ENCODE results near the gene SRF.
"Not testable (repeated sequence)": the region's sequence is repeated elsewhere in the genome, so short reads cannot be mapped to it uniquely, and the experiment has no call there.

SRF gene

GRCh38 chr6:43125555-43125954 is 45.5 kb upstream of the SRF start:
- Mint-ChIP-seq H3K27me3 (ENCODE audit: low read depth, poor library complexity) (peaks cover 6% of the 10 kb centered on the region), H3K4me1 (peaks cover 59% of the 10 kb centered on the region), H3K36me3 (ENCODE audit: low read depth) (peaks cover 10% of the 10 kb centered on the region), H3K4me3 (no peak overlapping the region), H3K9me3 (no peaks in the 10 kb centered on the region), H3K27ac (peak overlapping the region; percentile 51)
- no peak for TF ChIP-seq CTCF (IDR thresholded peaks at IDR 0.05)
- no peak for DNase-seq

- H3K9me3 Mint-ChIP-seq = no peaks in the 10 kb centered on the region
- H3K27ac Mint-ChIP-seq = peak overlapping the region; percentile 95
- no peak for TF ChIP-seq CTCF (IDR thresholded peaks at IDR 0.05)
- H3K36me3 Mint-ChIP-seq (ENCODE audit: low read depth) = peaks cover 26% of the 10 kb centered on the region
- no peak overlapping the region for H3K4me3 Mint-ChIP-seq
- no peak for DNase-seq
- peaks cover 43% of the 10 kb centered on the region for H3K4me1 Mint-ChIP-seq
- H3K27me3 Mint-ChIP-seq (ENCODE audit: low read depth, poor library complexity) = peaks cover 4% of the 10 kb centered on the region
These were observed 43.9 kb upstream of the SRF start for GRCh38 chr6:43127180-43127579.

DNA sequence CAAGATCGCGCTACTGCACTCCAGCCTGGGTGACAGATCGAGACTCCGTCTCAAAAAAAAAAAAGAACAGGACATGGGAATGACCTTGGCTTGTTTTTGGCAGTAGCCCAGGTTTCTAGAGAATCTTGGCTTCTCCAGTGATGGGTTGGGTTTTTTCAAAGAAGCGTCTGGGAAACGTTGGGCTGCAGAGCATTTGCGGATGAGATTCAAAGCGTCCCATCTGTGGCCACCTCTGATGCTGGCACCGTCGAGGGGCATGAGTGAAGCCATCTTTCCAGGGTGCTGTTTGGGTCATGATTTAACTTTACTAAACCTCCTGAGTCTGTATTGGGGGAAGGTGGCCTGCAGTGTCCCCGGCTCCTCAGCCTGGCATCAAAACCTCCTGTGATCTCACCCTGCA is 43.2 kb upstream of the SRF start:
- peak overlapping the region; percentile 83 for H3K27ac Mint-ChIP-seq
- H3K27me3 Mint-ChIP-seq (ENCODE audit: low read depth, poor library complexity) = peaks cover 4% of the 10 kb centered on the region
- peaks cover 33% of the 10 kb centered on the region for H3K36me3 Mint-ChIP-seq (ENCODE audit: low read depth)
- H3K4me3 Mint-ChIP-seq = no peak overlapping the region
- TF ChIP-seq CTCF (IDR thresholded peaks at IDR 0.05) = no peak
- H3K9me3 Mint-ChIP-seq = no peaks in the 10 kb centered on the region
- no peak for DNase-seq
- peaks cover 38% of the 10 kb centered on the region for H3K4me1 Mint-ChIP-seq

DNA sequence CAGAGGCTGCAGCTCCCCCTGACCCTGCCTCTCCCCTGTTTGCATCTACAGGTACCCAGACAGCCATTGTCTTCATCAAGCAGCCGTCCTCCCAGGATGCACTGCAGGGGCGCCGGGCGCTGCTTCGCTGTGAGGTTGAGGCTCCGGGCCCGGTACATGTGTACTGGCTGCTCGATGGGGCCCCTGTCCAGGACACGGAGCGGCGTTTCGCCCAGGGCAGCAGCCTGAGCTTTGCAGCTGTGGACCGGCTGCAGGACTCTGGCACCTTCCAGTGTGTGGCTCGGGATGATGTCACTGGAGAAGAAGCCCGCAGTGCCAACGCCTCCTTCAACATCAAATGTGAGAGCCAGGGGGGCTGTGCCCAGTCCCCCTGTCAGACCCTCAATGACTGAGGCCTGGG is 42.1 kb upstream of the SRF start:
- Mint-ChIP-seq H3K27me3 (ENCODE audit: low read depth, poor library complexity) (peaks cover 4% of the 10 kb centered on the region), H3K36me3 (ENCODE audit: low read depth) (peaks cover 41% of the 10 kb centered on the region), H3K9me3 (no peaks in the 10 kb centered on the region), H3K27ac (no peak overlapping the region), H3K4me3 (no peak overlapping the region), H3K4me1 (peaks cover 28% of the 10 kb centered on the region)
- no peak for DNase-seq
- TF ChIP-seq CTCF (IDR thresholded peaks at IDR 0.05) = no peak

DNA sequence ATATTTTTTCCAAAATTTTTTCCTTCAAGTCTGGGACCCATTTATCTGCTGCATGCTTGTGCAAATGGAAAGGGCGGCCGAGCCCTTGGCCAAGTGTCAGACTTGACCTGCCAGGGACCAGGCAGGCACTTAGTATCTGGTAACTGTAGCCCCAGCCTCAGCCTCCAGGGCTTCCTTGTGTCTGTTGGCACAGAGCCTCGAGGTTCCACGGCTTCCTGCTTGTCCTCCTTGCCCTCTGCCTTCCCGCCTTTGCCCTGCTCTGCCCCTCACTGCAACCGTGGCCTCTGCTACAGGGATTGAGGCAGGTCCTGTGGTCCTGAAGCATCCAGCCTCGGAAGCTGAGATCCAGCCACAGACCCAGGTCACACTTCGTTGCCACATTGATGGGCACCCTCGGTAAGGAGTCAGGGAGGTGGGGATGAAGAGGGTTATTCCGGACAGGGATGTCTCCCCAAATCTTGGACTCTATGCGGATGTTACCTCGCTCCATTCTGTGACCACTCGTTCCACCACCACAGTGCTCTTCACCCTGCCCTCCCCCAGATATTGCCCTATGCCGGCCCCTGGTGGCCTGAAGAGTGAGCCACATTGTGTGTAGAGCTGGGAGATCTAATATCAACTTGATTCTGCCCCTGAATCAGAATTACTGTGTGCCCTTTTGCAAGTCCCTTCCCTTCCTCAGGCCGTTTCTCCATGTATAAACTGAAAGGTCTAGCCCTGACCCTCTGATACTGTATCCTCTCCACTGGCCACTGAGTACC is 41.5 kb upstream of the SRF start:
- Mint-ChIP-seq H3K4me1 (peaks cover 24% of the 10 kb centered on the region), H3K4me3 (no peak overlapping the region), H3K36me3 (ENCODE audit: low read depth) (peaks cover 41% of the 10 kb centered on the region), H3K27ac (peak overlapping the region; percentile 89), H3K27me3 (ENCODE audit: low read depth, poor library complexity) (peaks cover 4% of the 10 kb centered on the region), H3K9me3 (no peaks in the 10 kb centered on the region)
- DNase-seq = peak; percentile 35
- peak; percentile 39 for TF ChIP-seq CTCF (IDR thresholded peaks at IDR 0.05)

DNA sequence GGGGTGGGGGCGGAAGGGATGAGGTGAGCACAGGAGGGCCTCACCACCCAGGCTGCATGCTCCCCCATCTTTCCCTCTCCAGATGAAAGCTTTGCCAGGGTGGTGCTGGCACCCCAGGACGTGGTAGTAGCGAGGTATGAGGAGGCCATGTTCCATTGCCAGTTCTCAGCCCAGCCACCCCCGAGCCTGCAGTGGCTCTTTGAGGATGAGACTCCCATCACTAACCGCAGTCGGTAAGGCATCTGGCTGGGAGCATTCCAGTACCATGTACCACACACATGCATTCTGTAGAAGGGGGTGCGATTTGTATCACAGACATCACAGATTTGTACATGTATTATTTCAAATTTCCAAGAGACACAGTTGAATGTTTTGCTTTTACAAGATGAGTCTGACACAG is 40.6 kb upstream of the SRF start:
- Mint-ChIP-seq H3K27me3 (ENCODE audit: low read depth, poor library complexity) (peaks cover 4% of the 10 kb centered on the region), H3K4me3 (no peak overlapping the region), H3K4me1 (peaks cover 21% of the 10 kb centered on the region), H3K27ac (peak overlapping the region; percentile 89), H3K36me3 (ENCODE audit: low read depth) (peaks cover 41% of the 10 kb centered on the region), H3K9me3 (no peaks in the 10 kb centered on the region)
- TF ChIP-seq CTCF (IDR thresholded peaks at IDR 0.05) = no peak
- DNase-seq = no peak

GRCh38 chr6:43131379-43131778 is 39.7 kb upstream of the SRF start:
- not testable (repeated sequence) for H3K4me3 Mint-ChIP-seq; H3K27me3 Mint-ChIP-seq (ENCODE audit: low read depth, poor library complexity); H3K27ac Mint-ChIP-seq; DNase-seq; H3K9me3 Mint-ChIP-seq
- Mint-ChIP-seq H3K36me3 (ENCODE audit: low read depth) (peaks cover 41% of the 10 kb centered on the region), H3K4me1 (peaks cover 11% of the 10 kb centered on the region)

All from nephron progenitor cell (in vitro differentiated cells).